Ovary (tissue), 10 donors: Measurements from ENCODE around the gene RABGEF1. TPM values are rescaled to one million over a fixed set of nuclear protein-coding genes. Genes with fewer than 3 reads are reported as not detected.
"Not testable (repeated sequence)": the region's sequence is repeated elsewhere in the genome, so short reads cannot be mapped to it uniquely, and the experiment has no call there.

Experiments used
- DNase-seq, 5 donors: peaks; one replicate each; pipeline ENCODE4 v3.0.0-alpha.2; 2019 to 2020
- H3K27ac ChIP-seq, 2 donors: fragments of 200-600 bp; one replicate each; pipeline versions ENCODE4 v1.5.1 to v1.8.0; 2019 to 2022
- H3K27me3 ChIP-seq: fragments of 200-600 bp; one replicate; pipeline ENCODE4 v1.8.0; 2022
- H3K36me3 ChIP-seq: fragments of 200-600 bp; sonication (generic); one replicate; pipeline ENCODE4 v1.5.1; 2019
- H3K4me1 ChIP-seq: one replicate; pipeline ENCODE4 v1.8.1; 2013; ENCODE audit warnings: mild to moderate bottlenecking, moderate library complexity; ENCODE audit not compliant: insufficient read depth
- H3K4me3 ChIP-seq: fragments of 200-600 bp; sonication (generic); one replicate; pipeline ENCODE4 v1.5.1; 2017
- H3K9me3 ChIP-seq, 2 donors: fragments of 200-600 bp in 1 of 2; sonication (generic) in 1 of 2; one replicate each; pipeline versions ENCODE4 v1.5.1 to v1.8.1; 2013 to 2019; ENCODE audit warnings: mild to moderate bottlenecking in 1 of 2, moderate library complexity in 1 of 2
- CTCF ChIP-seq, 3 donors: fragments of 450-650 bp in 2 of 3; fragments of 200-600 bp in 1 of 3; IDR thresholded peaks; one replicate each; pipeline versions ENCODE4 v1.5.1 to v1.8.0; 2016 to 2022; ENCODE audit warnings: antibody characterized with exemption in 3 of 3, mild to moderate bottlenecking in 1 of 3
- EP300 ChIP-seq: sonication (generic); formaldehyde crosslinking; IDR thresholded peaks from one replicate; pipeline ENCODE4 v1.6.1; 2017; ENCODE audit warnings: antibody characterized with exemption
- POLR2A ChIP-seq: fragments of 450-650 bp; IDR thresholded peaks from one replicate; pipeline ENCODE4 v1.6.1; 2017; ENCODE audit warnings: antibody characterized with exemption, mild to moderate bottlenecking, moderate library complexity
- WGBS, 3 donors: extraction: QIAGEN DNeasy Blood & Tissue Kit in 1 of 3; methylation state at CpG; one replicate each; pipeline versions ENCODE4 v1.1.5 to v1.1.7; 2013 to 2017; 5-methylcytosine and 5-hydroxymethylcytosine counted together
- intact Hi-C, 4 donors: fragments of 100-400 bp; cut with DNase I; formaldehyde crosslinking; loops; one replicate each; pipeline versions ENCODE4 v1.11.0 to v1.15.1; 2022 to 2023
- long read RNA-seq, 3 donors: library from polyadenylated mRNA in 2 of 3; unstranded in 2 of 3; transcript quantifications; one replicate each; pipeline ENCODE4 v2.0.0 and lab custom pipeline, GENCODE V29; 2021 to 2026
- polyA plus RNA-seq, 2 donors: library from polyadenylated mRNA; stranded (reverse); fragments of 200-250 nt in 1 of 2; fragments of 350-450 nt in 1 of 2; fragmentation: Illumina TruSeq in 1 of 2; extraction: RNeasy Lipid Tissue Mini Kit (QIAGEN cat#74804) in 1 of 2; gene quantifications; one replicate each; pipeline ENCODE4 v1.2.3, GENCODE V29; 2013 to 2014
- total RNA-seq, 7 donors: library from RNA; depleted of rRNA in 2 of 7; stranded (reverse); fragments of >200 nt in 2 of 7; fragmentation: NEBNext Ultra II Directional in 3 of 7; extraction: Animal tissue kit (Norgen Biotek cat#: 25700) in 3 of 7; gene quantifications; one replicate each; pipeline versions ENCODE4 v1.1.0 to v1.2.4, GENCODE V29; 2016 to 2023
- donor health status: DM: no; HTN: no; CAD: no; lungs with moderate emphysema.
- donor health status: DM: no; HTN: no; CAD: no.
- donor health status: Bipolar disorder and iron deficiency.
- donor health status: DM: yes; HTN: yes; CAD: no.
- donor health status: DM: no; HTN: no; CAD: no.
- donor health status: DM: yes; HTN: yes; CAD: no.

RABGEF1 gene
- total RNA-seq = 10 to 100 TPM; 22.2 to 29.9 (median 25.4) TPM
- 10 to 100 TPM; 13.1 to 28.0 TPM for polyA plus RNA-seq
- long read RNA-seq, donor 1, transcript RABGEF1-201 (9 exons, 3,733 nt) = major isoform, 5 of 20 reads
- long read RNA-seq, donor 1, partial matches to known transcripts = 2 of 20 reads
- long read RNA-seq, donor 1, other reads (novel, unspliced or antisense) = 13 of 20 reads
- long read RNA-seq, donor 2, transcript RABGEF1-201 (9 exons, 3,733 nt) = major isoform, 6 of 12 reads
- long read RNA-seq, donor 2, partial matches to known transcripts = 6 of 12 reads
- long read RNA-seq, donor 2, other reads (novel, unspliced or antisense) = 0 of 12 reads
- long read RNA-seq, donor 3, transcript RABGEF1-201 (9 exons, 3,733 nt) = major isoform, 19 of 51 reads
- long read RNA-seq, donor 3, partial matches to known transcripts = 8 of 51 reads
- long read RNA-seq, donor 3, other reads (novel, unspliced or antisense) = 22 of 51 reads

- intact Hi-C loops = loop anchor here in 2 of 4 donors (5.0 kb wide), 1 partner anchor 58 kb away; no protein-coding TSS in a partner anchor
- TF ChIP-seq CTCF (IDR thresholded peaks at IDR 0.05) (peak in 1 of 3 donors; percentile 16), POLR2A (peak; percentile 95), EP300 (no peak)
- Histone ChIP-seq H3K4me1 (peaks cover 5% of the 10 kb centered on the region), H3K9me3 (peaks cover 0 to 3% of the 10 kb centered on the region in 2 donors), H3K36me3 (no peaks in the 10 kb centered on the region), H3K4me3 (peak within 1 kb of the TSS; percentile 99), H3K27me3 (no peaks in the 10 kb centered on the region), H3K27ac (peak within 1 kb of the TSS; percentile 77 to 91)
- peak; percentile 97 to 99 (median 98) for DNase-seq
- WGBS, 3 donors = 0% methylated on average over 44 to 85 of the region's 85 CpGs
Observed at GRCh38 chr7:66740302-66740979, at the start of gene RABGEF1. Gene RABGEF1 (plus strand): TSS chr7:66740733. CDS start chr7:66771900, 31,167 bp downstream.

- intact Hi-C loops = no loop called here
- no peak overlapping the region for H3K27ac ChIP-seq
- no peak for TF ChIP-seq POLR2A
- 89 to 91% (median 89%) methylated on average over 4 of the region's 4 CpGs for WGBS, 3 donors
- peaks cover 1% of the 10 kb centered on the region for H3K4me1 ChIP-seq
- no peaks in the 10 kb centered on the region for H3K36me3 ChIP-seq
- no peak for DNase-seq
- H3K27me3 ChIP-seq = no peaks in the 10 kb centered on the region
- no peak overlapping the region for H3K4me3 ChIP-seq
- no peaks in the 10 kb centered on the region for H3K9me3 ChIP-seq
Observed at GRCh38 chr7:66693331-66693730, 47.2 kb upstream of the RABGEF1 start.

GRCh38 chr7:66694286-66694685, 46.2 kb upstream of the RABGEF1 start:
- no peak overlapping the region for H3K27ac ChIP-seq
- intact Hi-C loops = no loop called here
- H3K9me3 ChIP-seq = no peaks in the 10 kb centered on the region
- no peak overlapping the region for H3K4me3 ChIP-seq
- H3K4me1 ChIP-seq = peaks cover 1% of the 10 kb centered on the region
- DNase-seq = no peak
- WGBS, 3 donors = 95 to 96% (median 95%) methylated on average over 11 of the region's 11 CpGs
- H3K36me3 ChIP-seq = no peaks in the 10 kb centered on the region
- no peaks in the 10 kb centered on the region for H3K27me3 ChIP-seq
- no peak for TF ChIP-seq EP300
- TF ChIP-seq POLR2A = no peak
- TF ChIP-seq CTCF (IDR thresholded peaks at IDR 0.05) = no peak

GRCh38 chr7:66695417-66695816, 45.1 kb upstream of the RABGEF1 start:
- H3K27me3 ChIP-seq, intact Hi-C loops, H3K9me3 ChIP-seq, H3K36me3 ChIP-seq, DNase-seq, H3K4me1 ChIP-seq, H3K4me3 ChIP-seq, H3K27ac ChIP-seq: not testable (repeated sequence)
- 84 to 95% (median 90%) methylated on average over 7 of the region's 7 CpGs for WGBS, 3 donors

- H3K36me3 ChIP-seq, DNase-seq, H3K4me1 ChIP-seq, H3K27me3 ChIP-seq, intact Hi-C loops, H3K9me3 ChIP-seq, H3K27ac ChIP-seq, H3K4me3 ChIP-seq: not testable (repeated sequence)
- 90 to 94% (median 92%) methylated on average over 5 of the region's 5 CpGs for WGBS, 3 donors
Observed at GRCh38 chr7:66696134-66696533, 44.4 kb upstream of the RABGEF1 start.

GRCh38 chr7:66696774-66697191, 43.8 kb upstream of the RABGEF1 start:
- DNase-seq = no peak
- peaks cover 1% of the 10 kb centered on the region for H3K4me1 ChIP-seq
- 64 to 73% (median 72%) methylated on average over 2 of the region's 2 CpGs for WGBS, 3 donors
- H3K4me3 ChIP-seq = no peak overlapping the region
- TF ChIP-seq CTCF (IDR thresholded peaks at IDR 0.05) = no peak
- no peak for TF ChIP-seq POLR2A
- no peak for TF ChIP-seq EP300
- intact Hi-C loops = no loop called here
- no peaks in the 10 kb centered on the region for H3K36me3 ChIP-seq
- no peak overlapping the region for H3K27ac ChIP-seq
- H3K9me3 ChIP-seq = no peaks in the 10 kb centered on the region
- H3K27me3 ChIP-seq = no peaks in the 10 kb centered on the region
